ENCODE data around the gene TSPAN11.

The TSPAN11 gene

GRCh38 chr12:30961030-30961429, 34.5 kb downstream of the TSPAN11 start:
- no peak for TF ChIP-seq SIN3A (IDR thresholded peaks at IDR 0.05; ENCODE audit: borderline replicate concordance, insufficient read depth, low read length)
- TF ChIP-seq REST (IDR thresholded peaks at IDR 0.05; ENCODE audit: insufficient read depth in 1 of 2, low read depth in 2 of 2, low read length in 2 of 2): no peak
- no peak for TF ChIP-seq FOXP2 (optimal IDR thresholded peaks at IDR 0.05; ENCODE audit: borderline replicate concordance, extremely low read depth, extremely low read length, insufficient read depth)
- TF ChIP-seq TAF1 (IDR thresholded peaks at IDR 0.05; ENCODE audit: borderline replicate concordance, insufficient read depth, low read length): no peak
- no peak for TF ChIP-seq POLR2AphosphoS5 (IDR thresholded peaks at IDR 0.05; ENCODE audit: low read depth, low read length)

- TF ChIP-seq SIN3A (IDR thresholded peaks at IDR 0.05; ENCODE audit: borderline replicate concordance, insufficient read depth, low read length): no peak
- no peak for TF ChIP-seq POLR2AphosphoS5 (IDR thresholded peaks at IDR 0.05; ENCODE audit: low read depth, low read length)
- no peak for TF ChIP-seq FOXP2 (optimal IDR thresholded peaks at IDR 0.05; ENCODE audit: borderline replicate concordance, extremely low read depth, extremely low read length, insufficient read depth)
- no peak for TF ChIP-seq TAF1 (IDR thresholded peaks at IDR 0.05; ENCODE audit: borderline replicate concordance, insufficient read depth, low read length)
- no peak for TF ChIP-seq REST (IDR thresholded peaks at IDR 0.05; ENCODE audit: insufficient read depth in 1 of 2, low read depth in 2 of 2, low read length in 2 of 2)
Observed at GRCh38 chr12:30962047-30962446, 35.5 kb downstream of the TSPAN11 start.

GRCh38 chr12:30963709-30964564, 37.4 kb downstream of the TSPAN11 start:
- TF ChIP-seq SIN3A (IDR thresholded peaks at IDR 0.05; ENCODE audit: borderline replicate concordance, insufficient read depth, low read length) (no peak), FOXP2 (optimal IDR thresholded peaks at IDR 0.05; ENCODE audit: borderline replicate concordance, extremely low read depth, extremely low read length, insufficient read depth) (no peak), POLR2AphosphoS5 (IDR thresholded peaks at IDR 0.05; ENCODE audit: low read depth, low read length) (no peak), REST (IDR thresholded peaks at IDR 0.05; ENCODE audit: insufficient read depth in 1 of 2, low read depth in 2 of 2, low read length in 2 of 2) (no peak), TAF1 (IDR thresholded peaks at IDR 0.05; ENCODE audit: borderline replicate concordance, insufficient read depth, low read length) (no peak)

- TF ChIP-seq POLR2AphosphoS5 (IDR thresholded peaks at IDR 0.05; ENCODE audit: low read depth, low read length) (no peak), REST (IDR thresholded peaks at IDR 0.05; ENCODE audit: insufficient read depth in 1 of 2, low read depth in 2 of 2, low read length in 2 of 2) (no peak), FOXP2 (optimal IDR thresholded peaks at IDR 0.05; ENCODE audit: borderline replicate concordance, extremely low read depth, extremely low read length, insufficient read depth) (no peak), SIN3A (IDR thresholded peaks at IDR 0.05; ENCODE audit: borderline replicate concordance, insufficient read depth, low read length) (no peak), TAF1 (IDR thresholded peaks at IDR 0.05; ENCODE audit: borderline replicate concordance, insufficient read depth, low read length) (no peak)
Observed at GRCh38 chr12:30964896-30965612, 38.5 kb downstream of the TSPAN11 start.
